Smooth muscle cell (in vitro differentiated cells): Measurements from ENCODE around the gene CLASP1. TPM values are rescaled to one million over a fixed set of nuclear protein-coding genes. Genes with fewer than 3 reads are reported as not detected.
A peak's percentile ranks its signal among the peaks of the same experiment; 100 is the strongest.

Experiments used
- DNase-seq: peaks from one replicate; lab custom pipeline; 2025; ENCODE audit not compliant: unreplicated experiment; lab: John Stamatoyannopoulos, UW
- H2AFZ ChIP-seq: fragments of 200-600 bp; sonication (generic); 2 replicates; pipeline ENCODE4 v1.6.0; 2016; ENCODE audit warnings: antibody characterized with exemption, low read depth, mild to moderate bottlenecking
- H3F3A ChIP-seq: fragments of 200-600 bp; sonication (generic); 2 replicates; pipeline ENCODE4 v1.6.0; 2017; ENCODE audit warnings: antibody characterized with exemption, low read depth
- H3K27ac ChIP-seq: fragments of 200-600 bp; sonication (generic); 2 replicates; pipeline ENCODE4 v1.5.1; 2016; ENCODE audit warnings: low read depth, mild to moderate bottlenecking
- H3K27me3 ChIP-seq: fragments of 200-600 bp; sonication (generic); 2 replicates; pipeline ENCODE4 v1.6.1; 2016; ENCODE audit warnings: low read depth, mild to moderate bottlenecking
- H3K36me3 ChIP-seq: fragments of 200-600 bp; sonication (generic); 2 replicates; pipeline ENCODE4 v1.5.1; 2016; ENCODE audit warnings: low read depth
- H3K4me1 ChIP-seq: fragments of 200-600 bp; sonication (generic); 2 replicates; pipeline ENCODE4 v1.5.1; 2016; ENCODE audit warnings: low read depth
- H3K4me2 ChIP-seq: fragments of 200-600 bp; sonication (generic); 2 replicates; pipeline ENCODE4 v1.6.0; 2016; ENCODE audit warnings: mild to moderate bottlenecking
- H3K4me3 ChIP-seq: fragments of 200-600 bp; sonication (generic); 2 replicates; pipeline ENCODE4 v1.5.1; 2016; ENCODE audit warnings: mild to moderate bottlenecking
- H3K79me2 ChIP-seq: fragments of 200-600 bp; sonication (generic); 2 replicates; pipeline ENCODE4 v1.6.0; 2016; ENCODE audit warnings: low read depth, mild to moderate bottlenecking
- H3K9ac ChIP-seq: fragments of 200-600 bp; sonication (generic); 2 replicates; pipeline ENCODE4 v1.6.0; 2016; ENCODE audit warnings: low read depth
- H3K9me3 ChIP-seq: fragments of 200-600 bp; sonication (generic); replicated peaks from 2 replicates; pipeline ENCODE4 v1.5.1; 2016; ENCODE audit warnings: low read depth
- H4K20me1 ChIP-seq: fragments of 200-600 bp; sonication (generic); 2 replicates; pipeline ENCODE4 v1.6.0; 2016; ENCODE audit warnings: low read depth
- WGBS: methylation state at CpG from one replicate; pipeline ENCODE4 v1.1.7; 2016; ENCODE audit warnings: low lambda C conversion rate; 5-methylcytosine and 5-hydroxymethylcytosine counted together
- polyA plus RNA-seq: library from polyadenylated mRNA; unstranded; fragments of >200 nt; fragmentation: Nextera tagmentation; extraction: Ambion mirVana; gene quantifications from 2 replicates; pipeline ENCODE4 v1.2.1, GENCODE V29; 2016
- total RNA-seq: library from RNA; depleted of rRNA; stranded (reverse); fragments of >200 nt; gene quantifications from 2 replicates; pipeline ENCODE4 v1.2.3, GENCODE V29; 2014
- TF ChIP-seq, protein P1 (sequence below): fragments of 200-600 bp; sonication (generic); IDR thresholded peaks from 2 replicates; pipeline ENCODE4 v1.5.1; 2017; ENCODE audit warnings: borderline replicate concordance, mild to moderate bottlenecking, antibody characterized with exemption; ENCODE audit not compliant: insufficient read depth, poor library complexity, severe bottlenecking

Gene CLASP1
- total and polyA plus RNA-seq, 2 experiments from 2014 or later: 15.0 to 33.8 TPM

- Histone ChIP-seq H3K4me2 (peak overlapping the region; percentile 19), H3K36me3 (no peaks in the 10 kb centered on the region), H3K4me1 (no peaks in the 10 kb centered on the region), H3K9me3 (no peaks in the 10 kb centered on the region), H4K20me1 (peaks cover 100% of the 10 kb centered on the region), H3K27ac (no peak overlapping the region), H2AFZ (no peak overlapping the region), H3F3A (no peaks in the 10 kb centered on the region), H3K4me3 (no peak overlapping the region), H3K79me2 (peaks cover 72% of the 10 kb centered on the region), H3K27me3 (no peaks in the 10 kb centered on the region), H3K9ac (no peak overlapping the region)
- TF ChIP-seq, protein P1, sequence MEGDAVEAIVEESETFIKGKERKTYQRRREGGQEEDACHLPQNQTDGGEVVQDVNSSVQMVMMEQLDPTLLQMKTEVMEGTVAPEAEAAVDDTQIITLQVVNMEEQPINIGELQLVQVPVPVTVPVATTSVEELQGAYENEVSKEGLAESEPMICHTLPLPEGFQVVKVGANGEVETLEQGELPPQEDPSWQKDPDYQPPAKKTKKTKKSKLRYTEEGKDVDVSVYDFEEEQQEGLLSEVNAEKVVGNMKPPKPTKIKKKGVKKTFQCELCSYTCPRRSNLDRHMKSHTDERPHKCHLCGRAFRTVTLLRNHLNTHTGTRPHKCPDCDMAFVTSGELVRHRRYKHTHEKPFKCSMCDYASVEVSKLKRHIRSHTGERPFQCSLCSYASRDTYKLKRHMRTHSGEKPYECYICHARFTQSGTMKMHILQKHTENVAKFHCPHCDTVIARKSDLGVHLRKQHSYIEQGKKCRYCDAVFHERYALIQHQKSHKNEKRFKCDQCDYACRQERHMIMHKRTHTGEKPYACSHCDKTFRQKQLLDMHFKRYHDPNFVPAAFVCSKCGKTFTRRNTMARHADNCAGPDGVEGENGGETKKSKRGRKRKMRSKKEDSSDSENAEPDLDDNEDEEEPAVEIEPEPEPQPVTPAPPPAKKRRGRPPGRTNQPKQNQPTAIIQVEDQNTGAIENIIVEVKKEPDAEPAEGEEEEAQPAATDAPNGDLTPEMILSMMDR: no peak
- WGBS: 4% methylated on average over 4 of the region's 4 CpGs
- no peak for DNase-seq
Measured at GRCh38 chr2:121617042-121617599, 32.1 kb downstream of the CLASP1 start.

- H3K27me3 ChIP-seq: no peaks in the 10 kb centered on the region
- no peaks in the 10 kb centered on the region for H3F3A ChIP-seq
- H3K27ac ChIP-seq: no peak overlapping the region
- TF ChIP-seq, protein P1: no peak
- no peak overlapping the region for H2AFZ ChIP-seq
- DNase-seq: no peak
- no peak overlapping the region for H3K4me3 ChIP-seq
- H3K9ac ChIP-seq: no peak overlapping the region
- no peaks in the 10 kb centered on the region for H3K9me3 ChIP-seq
- WGBS: 86% methylated on average over 1 of the region's 1 CpG
- no peaks in the 10 kb centered on the region for H3K36me3 ChIP-seq
- H3K4me2 ChIP-seq: no peak overlapping the region
- H3K4me1 ChIP-seq: no peaks in the 10 kb centered on the region
- peaks cover 96% of the 10 kb centered on the region for H4K20me1 ChIP-seq
- peaks cover 60% of the 10 kb centered on the region for H3K79me2 ChIP-seq
Measured at GRCh38 chr2:121613774-121614173, 35.5 kb downstream of the CLASP1 start.

DNA sequence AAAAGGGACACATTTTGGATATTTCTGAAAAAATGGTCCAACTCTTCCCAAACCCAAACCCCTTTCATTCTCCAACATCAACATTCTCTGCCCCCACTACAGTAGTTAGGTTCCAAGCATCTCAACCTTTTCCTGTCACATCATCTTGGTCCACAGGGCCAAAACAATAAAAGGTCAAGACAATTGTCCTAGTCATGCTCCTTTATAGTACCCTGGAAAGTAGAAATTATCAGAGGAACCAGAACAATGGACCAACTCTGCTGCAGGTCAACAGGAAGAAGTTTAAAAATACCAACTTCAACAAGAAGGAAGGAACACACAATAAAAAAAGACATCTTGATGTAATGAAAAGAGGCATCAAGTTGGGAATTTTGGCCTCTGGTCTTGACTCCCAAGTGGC, 36.1 kb downstream of the CLASP1 start:
- no peak for DNase-seq
- H3K27me3 ChIP-seq: no peaks in the 10 kb centered on the region
- no peaks in the 10 kb centered on the region for H3F3A ChIP-seq
- H3K4me2 ChIP-seq: no peak overlapping the region
- no peak overlapping the region for H2AFZ ChIP-seq
- no peaks in the 10 kb centered on the region for H3K4me1 ChIP-seq
- TF ChIP-seq, protein P1: no peak
- no peaks in the 10 kb centered on the region for H3K36me3 ChIP-seq
- H3K9ac ChIP-seq: no peak overlapping the region
- peaks cover 60% of the 10 kb centered on the region for H3K79me2 ChIP-seq
- no peak overlapping the region for H3K4me3 ChIP-seq
- H3K9me3 ChIP-seq: no peaks in the 10 kb centered on the region
- H3K27ac ChIP-seq: no peak overlapping the region
- peaks cover 96% of the 10 kb centered on the region for H4K20me1 ChIP-seq
